Fibroblast of villous mesenchyme (primary cell): Measurements from ENCODE around the gene BTG4. TPM values are rescaled to one million over a fixed set of nuclear protein-coding genes. Genes with fewer than 3 reads are reported as not detected.

ENCODE experiments used
- DNase-seq: peaks from one replicate; pipeline ENCODE4 v3.0.0-alpha.2; 2010; ENCODE audit warnings: low read depth
- H3K4me3 ChIP-seq: 2 replicates; pipeline ENCODE4 v1.5.1; 2011; ENCODE audit warnings: low read depth, mild to moderate bottlenecking, low read length
- CTCF ChIP-seq: IDR thresholded peaks from 2 replicates; pipeline ENCODE4 v1.5.1; 2012; ENCODE audit warnings: low read depth, mild to moderate bottlenecking, low read length; ENCODE audit not compliant: insufficient read depth
- total RNA-seq: library from RNA; depleted of rRNA; stranded (reverse); fragments of >200 nt; gene quantifications from 2 replicates; pipeline ENCODE4 v1.2.3, GENCODE V29; 2012

Gene BTG4
- total RNA-seq, 1 donor = not detected

GRCh38 chr11:111520560-111520959 is 8.4 kb upstream of the BTG4 start:
- TF ChIP-seq CTCF = no peak

GRCh38 chr11:111518668-111519067 is 6.5 kb upstream of the BTG4 start:
- H3K4me3 ChIP-seq = no peak overlapping the region
- TF ChIP-seq CTCF = no peak
- no peak for DNase-seq

More at GRCh38 chr11:111520560-111520959, 8.4 kb upstream of the BTG4 start:
- H3K4me3 ChIP-seq = no peak overlapping the region
- DNase-seq = peak; percentile 9

GRCh38 chr11:111515591-111515990 is 3.4 kb upstream of the BTG4 start:
- no peak overlapping the region for H3K4me3 ChIP-seq
- no peak for TF ChIP-seq CTCF
- no peak for DNase-seq

GRCh38 chr11:111514216-111515031 is 2.2 kb upstream of the BTG4 start, which contains the start of gene HOATZ:
Gene HOATZ (plus strand): TSS chr11:111514778. CDS start chr11:111514785, 7 bp downstream.
- no peak within 1 kb of the TSS for H3K4me3 ChIP-seq
- DNase-seq = no peak
- TF ChIP-seq CTCF = peak; percentile 5

GRCh38 chr11:111513240-111513605 is 1.0 kb upstream of the BTG4 start:
- H3K4me3 ChIP-seq = no peak overlapping the region

GRCh38 chr11:111510311-111510710 is 1.9 kb downstream of the BTG4 start:
- H3K4me3 ChIP-seq = no peak overlapping the region
- no peak for TF ChIP-seq CTCF
- DNase-seq = no peak

More at GRCh38 chr11:111513240-111513605, 1.0 kb upstream of the BTG4 start:
- no peak for DNase-seq
- TF ChIP-seq CTCF = no peak
